GM12874 (cell line): ENCODE data around the gene RAB31.

Source experiments
- TF ChIP-seq, protein P1 (sequence below): IDR thresholded peaks from 2 replicates; pipeline ENCODE4 v1.5.1; 2011; ENCODE audit warnings: low read depth, mild to moderate bottlenecking, control low read depth, low read length, moderate library complexity; ENCODE audit not compliant: insufficient read depth

Gene RAB31

DNA sequence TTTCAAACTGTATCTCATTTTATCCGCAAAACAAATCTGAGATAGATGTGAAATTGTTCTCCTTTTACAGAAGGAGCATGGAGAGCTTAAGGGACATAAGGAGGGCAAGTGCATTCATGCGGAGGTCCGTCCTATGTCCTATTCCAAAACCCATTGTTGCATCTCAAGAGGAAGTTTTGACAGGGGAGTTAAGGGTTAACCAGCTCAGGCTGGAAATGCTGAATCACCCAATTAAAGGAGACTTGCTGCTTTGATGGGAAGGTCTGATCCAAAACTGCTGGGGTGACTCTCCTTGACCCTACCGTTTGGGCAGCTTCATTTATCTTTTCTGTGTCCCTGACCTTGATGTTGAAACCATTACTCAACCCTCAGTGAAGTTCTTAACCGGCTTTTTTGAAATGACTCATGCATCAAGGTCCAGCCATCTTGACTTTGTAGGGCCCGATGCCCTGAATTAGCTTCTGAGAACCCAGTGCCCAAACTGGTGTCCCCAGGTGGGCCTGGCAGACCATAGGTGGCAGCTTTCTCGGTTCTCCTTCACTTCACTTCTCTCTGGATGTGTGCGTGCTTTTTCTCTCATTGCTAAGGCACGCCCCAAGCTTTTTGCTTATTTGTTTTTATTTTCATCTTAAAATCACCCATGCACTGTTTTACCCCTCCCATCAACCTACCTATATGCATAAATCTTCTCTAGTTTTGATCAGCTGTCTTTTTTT lies 161.8 kb downstream of the RAB31 start:
- TF ChIP-seq, protein P1, sequence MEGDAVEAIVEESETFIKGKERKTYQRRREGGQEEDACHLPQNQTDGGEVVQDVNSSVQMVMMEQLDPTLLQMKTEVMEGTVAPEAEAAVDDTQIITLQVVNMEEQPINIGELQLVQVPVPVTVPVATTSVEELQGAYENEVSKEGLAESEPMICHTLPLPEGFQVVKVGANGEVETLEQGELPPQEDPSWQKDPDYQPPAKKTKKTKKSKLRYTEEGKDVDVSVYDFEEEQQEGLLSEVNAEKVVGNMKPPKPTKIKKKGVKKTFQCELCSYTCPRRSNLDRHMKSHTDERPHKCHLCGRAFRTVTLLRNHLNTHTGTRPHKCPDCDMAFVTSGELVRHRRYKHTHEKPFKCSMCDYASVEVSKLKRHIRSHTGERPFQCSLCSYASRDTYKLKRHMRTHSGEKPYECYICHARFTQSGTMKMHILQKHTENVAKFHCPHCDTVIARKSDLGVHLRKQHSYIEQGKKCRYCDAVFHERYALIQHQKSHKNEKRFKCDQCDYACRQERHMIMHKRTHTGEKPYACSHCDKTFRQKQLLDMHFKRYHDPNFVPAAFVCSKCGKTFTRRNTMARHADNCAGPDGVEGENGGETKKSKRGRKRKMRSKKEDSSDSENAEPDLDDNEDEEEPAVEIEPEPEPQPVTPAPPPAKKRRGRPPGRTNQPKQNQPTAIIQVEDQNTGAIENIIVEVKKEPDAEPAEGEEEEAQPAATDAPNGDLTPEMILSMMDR = no peak

DNA sequence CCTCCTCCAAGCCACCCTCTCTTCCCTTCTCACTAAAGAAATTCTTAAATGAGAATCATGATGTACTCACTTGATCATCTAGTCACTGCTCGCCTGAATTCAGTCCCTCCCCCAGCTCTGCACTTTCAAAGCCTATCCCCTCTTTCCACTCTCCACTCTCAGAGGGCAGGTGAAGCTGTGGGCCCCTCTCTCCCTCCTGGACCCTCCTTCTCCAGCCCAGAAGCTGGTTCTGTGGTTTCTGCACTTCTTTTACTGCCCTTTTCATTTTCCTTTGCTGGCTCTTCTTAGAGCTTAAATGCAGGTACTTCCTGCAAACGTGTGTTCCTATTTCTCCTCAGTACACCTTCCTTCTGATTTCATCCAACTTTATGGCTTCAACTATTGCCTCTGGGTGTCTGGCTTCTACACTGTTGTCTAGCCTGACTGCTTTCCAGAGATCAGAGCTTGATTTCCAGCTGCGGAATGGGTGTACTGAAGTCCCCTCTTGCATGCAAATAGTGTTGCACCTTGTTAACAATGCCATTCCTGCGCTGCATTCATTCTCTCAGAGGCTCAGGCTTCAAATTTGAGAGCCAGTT lies 162.4 kb downstream of the RAB31 start:
- TF ChIP-seq, protein P1 = no peak

DNA sequence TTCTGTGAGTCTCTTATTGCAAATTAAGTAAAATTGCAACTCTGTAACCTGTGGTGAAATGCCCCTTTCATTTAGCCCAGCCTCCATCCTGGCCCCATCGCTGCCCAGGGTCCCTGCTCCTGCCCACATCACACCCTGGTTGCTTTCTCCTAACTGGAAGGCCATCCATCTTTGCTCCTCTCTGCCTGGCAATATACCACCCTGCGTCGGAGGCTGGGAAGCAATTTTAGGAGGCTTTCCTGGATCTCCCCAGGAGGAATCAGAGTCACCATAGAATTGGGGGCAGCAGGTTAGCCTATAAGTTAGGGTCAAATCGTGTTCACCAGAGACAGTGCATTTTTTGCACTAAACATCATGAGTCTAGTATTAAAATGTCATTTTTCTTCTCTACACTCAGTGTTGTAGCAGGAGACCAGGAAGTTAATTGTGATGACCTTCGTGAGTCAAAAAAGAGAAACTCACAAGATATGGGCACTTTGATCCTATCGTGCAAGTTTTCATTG lies 163.2 kb downstream of the RAB31 start:
- TF ChIP-seq, protein P1 = no peak

DNA sequence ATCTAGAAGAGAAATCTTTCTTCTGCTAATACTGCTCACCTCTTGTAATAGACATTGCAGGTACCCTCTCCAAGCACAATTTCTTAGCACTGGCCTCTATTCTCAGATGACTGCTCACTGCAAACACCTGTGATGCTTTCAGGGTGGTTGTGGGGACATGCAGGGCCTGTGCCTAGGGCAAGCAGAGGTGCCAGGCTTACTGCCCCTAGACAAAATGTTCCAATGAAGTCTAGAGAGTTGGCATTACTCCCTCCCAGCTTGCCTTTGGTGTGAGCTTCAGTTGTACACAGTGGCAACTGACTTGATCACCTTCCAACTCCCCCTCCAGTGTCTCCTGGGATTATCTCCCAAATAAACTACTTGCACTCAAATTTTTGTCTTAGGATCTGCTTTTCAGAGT lies 164.7 kb downstream of the RAB31 start:
- TF ChIP-seq, protein P1 = no peak

DNA sequence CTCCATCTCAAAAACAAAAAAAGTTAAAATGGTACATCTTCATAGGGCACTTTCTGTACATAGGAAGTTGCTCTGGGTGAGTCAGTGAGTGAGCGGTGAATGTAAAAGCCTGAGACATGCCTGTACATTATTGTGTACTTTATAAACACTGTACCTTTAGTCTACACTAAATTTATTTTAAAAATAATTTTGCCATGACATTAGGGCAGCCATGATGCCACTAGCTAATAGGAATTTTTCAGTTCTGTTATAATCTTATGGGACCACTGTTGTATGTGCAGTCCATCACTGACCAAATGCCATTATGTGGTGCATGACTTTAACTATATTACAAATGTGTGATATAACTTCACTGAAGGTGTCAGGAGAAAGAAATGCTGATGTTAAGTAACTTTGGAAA lies 166.6 kb downstream of the RAB31 start:
- TF ChIP-seq, protein P1 = no peak

DNA sequence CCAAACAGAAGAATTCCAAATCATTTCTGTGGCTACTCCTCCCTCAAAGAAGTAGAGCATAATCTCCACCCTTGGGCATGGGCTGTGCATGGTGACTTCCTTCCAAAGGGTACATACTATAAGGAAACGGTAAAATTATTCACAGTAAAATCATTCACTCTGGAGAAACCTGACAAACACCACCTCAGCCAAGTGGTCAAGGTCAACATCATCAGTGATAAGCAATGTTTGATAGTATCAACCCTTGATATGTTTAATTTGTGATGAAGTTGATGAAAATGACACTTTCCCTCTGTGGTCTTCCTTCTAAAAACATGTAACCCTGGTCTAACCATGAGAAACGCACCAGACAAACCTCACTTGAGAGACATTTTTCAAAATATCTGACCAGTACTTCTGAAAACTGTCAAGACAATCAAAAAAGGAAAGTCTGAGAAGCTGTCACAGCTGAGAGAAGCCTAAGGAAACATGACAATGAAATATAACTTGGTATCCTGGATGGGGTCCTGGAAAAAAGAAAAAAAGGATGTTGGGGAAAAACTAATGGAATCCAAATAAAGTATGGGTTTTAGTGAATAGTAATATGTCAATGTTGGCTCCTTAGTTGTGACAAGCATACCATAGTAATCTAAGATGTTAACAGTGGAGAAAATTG lies 168.2 kb downstream of the RAB31 start:
- TF ChIP-seq, protein P1 = no peak

DNA sequence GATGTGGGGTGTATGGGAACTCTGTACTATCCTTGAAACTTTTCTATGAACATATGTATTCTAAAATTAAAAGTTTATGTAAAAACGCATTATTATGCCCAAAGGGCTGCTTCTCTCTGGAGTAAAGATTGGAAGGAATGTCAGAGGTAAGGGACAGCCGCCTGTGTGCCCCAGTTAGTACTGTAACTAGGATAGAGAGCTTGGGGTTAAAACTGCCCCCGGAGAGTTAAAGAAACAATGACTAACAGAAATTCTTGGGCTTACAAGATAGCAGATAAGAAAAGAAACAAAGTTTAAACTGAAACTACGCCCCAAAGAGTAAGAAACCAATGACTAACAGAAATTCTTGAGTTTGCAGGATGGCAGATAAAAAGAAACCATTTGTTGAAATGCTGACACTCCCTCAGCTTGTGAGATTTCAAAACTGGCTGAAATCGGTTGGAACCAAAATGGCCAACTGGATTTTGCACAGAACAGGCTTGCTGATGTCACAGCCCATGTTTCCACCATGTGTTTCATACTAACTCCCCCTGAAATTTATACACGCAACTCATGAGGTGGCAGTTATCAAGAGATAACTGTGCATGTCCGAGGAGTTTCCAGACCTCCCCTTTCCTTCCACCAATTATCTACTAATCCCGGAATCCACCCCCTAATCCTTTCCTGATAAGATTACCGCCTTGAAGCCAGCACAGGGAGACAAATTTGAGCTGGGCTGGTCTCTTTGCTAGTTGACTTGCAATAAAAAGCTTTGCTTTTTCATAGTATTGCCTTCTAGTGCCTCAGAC lies 169.0 kb downstream of the RAB31 start:
- TF ChIP-seq, protein P1 = no peak
